ENCODE measurements around the gene CACNA1I.

- TF ChIP-seq CTCF (IDR thresholded peaks at IDR 0.05; ENCODE audit: insufficient read depth, low read depth, low read length) = no peak
- no peak for TF ChIP-seq EZH2 (IDR thresholded peaks at IDR 0.05; ENCODE audit: insufficient read depth, low read length)
Measured at GRCh38 chr22:39717099-39717498, 146.5 kb downstream of the CACNA1I start.

All from astrocyte (in vitro differentiated cells and primary cell).